GM21360 (cell line): Measurements from ENCODE around the gene PROCR.
A peak's percentile ranks its signal among the peaks of the same experiment; 100 is the strongest.
"Not testable (repeated sequence)": the region's sequence is repeated elsewhere in the genome, so short reads cannot be mapped to it uniquely, and the experiment has no call there.

Experiments used
- ATAC-seq: cut with Tn5 transposase; IDR thresholded peaks from one replicate; pipeline ENCODE4 v1.9.1; 2021; ENCODE audit warnings: mild to moderate bottlenecking, moderate library complexity; ENCODE audit not compliant: unreplicated experiment

PROCR gene

DNA sequence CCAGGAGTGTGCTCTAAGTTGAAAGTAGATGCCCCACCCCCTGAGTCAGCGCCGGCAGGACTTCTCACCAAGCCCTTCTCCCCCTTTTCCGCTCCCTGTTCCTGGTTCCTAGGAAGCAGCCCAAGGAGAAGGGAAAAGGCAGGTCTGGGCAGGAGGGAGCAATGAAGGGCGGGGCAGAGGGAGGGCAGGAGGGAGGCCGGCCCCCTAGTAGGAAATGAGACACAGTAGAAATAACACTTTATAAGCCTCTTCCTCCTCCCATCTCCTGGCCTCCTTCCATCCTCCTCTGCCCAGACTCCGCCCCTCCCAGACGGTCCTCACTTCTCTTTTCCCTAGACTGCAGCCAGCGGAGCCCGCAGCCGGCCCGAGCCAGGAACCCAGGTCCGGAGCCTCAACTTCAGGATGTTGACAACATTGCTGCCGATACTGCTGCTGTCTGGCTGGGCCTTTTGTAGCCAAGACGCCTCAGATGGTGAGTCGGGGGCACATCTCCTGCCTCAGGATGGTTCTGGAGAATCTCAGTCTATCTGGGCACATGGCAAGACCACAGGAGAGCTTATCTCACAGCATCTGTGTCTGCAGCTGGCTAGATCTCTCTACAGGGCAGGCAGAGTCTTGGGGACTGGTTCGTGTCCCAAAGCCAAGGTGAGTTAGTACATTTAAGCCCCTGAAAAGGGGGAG, at the start of gene PROCR:
Gene PROCR, plus strand, starts transcription at position 320 of the 681 bp plus-strand sequence. Its CDS starts 83 bp downstream, at position 403.
- ATAC-seq: no peak

DNA sequence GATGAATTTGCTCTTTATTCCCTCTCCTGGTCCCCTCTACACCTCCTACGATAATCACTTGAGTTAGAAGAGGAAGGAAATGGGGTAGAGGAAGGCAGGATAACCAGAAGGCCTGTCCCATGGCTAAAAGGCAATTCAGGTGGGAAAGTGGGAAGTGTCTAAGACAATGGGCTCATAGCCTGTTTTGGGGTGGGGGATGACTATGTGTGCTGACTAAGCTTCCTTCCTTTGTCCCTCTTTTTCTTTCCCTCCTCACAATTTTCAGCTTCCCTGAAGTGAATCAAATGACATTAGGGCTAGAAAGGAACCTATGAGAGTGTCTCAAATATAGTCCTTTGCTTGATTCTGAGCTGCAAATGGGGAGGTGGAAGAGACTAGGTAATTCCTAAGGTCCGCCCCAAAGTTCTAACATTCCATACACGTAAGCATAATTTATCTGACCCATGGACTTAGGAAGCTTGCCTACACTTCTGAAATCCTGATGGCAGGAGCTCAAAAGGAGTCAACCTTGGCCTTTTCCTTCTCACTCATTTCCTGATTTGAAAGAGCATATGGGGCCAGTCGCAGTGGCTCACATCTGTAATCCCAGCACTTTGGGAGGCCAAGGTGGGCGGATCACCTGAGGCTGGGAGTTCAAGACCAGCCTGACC, 49.0 kb upstream of the PROCR start:
- no peak for ATAC-seq

DNA sequence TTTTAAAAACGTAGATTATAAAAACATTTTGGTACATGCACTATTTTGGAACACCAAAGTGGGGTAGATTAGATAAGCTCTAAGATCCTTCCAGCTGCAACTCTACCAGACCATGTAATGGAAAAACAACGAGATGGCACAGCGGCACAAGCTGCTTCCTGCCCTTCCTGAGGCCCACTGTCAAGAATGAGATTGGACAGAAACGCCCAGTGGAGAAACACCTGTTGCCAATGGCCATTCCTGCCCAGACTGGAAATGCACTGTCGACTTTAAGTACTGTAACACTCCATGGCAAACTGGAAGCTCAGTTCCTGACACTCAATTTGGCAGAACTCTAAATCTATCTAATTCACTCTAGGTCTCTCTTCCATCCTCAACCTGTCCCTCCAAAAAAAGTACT, 46.1 kb upstream of the PROCR start:
- no peak for ATAC-seq

DNA sequence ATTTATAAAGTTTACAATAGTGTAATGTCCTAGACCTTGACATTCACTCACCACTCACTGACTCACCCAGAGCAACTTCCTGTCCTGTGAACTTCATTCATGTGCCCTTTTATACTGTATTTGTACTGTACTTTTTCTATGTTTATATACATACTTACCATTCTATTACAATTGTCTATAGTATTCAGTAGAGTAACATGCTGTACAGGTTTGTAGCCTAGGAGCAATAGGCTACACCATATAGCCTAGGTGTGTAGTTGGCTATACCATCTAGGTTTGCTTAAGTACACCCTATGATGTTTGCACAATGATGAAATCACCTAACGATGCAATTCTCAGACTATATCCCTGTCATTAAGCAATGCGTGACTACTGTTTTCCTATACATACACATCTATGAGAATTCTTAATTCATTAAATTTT, 42.2 kb upstream of the PROCR start:
- no peak for ATAC-seq

DNA sequence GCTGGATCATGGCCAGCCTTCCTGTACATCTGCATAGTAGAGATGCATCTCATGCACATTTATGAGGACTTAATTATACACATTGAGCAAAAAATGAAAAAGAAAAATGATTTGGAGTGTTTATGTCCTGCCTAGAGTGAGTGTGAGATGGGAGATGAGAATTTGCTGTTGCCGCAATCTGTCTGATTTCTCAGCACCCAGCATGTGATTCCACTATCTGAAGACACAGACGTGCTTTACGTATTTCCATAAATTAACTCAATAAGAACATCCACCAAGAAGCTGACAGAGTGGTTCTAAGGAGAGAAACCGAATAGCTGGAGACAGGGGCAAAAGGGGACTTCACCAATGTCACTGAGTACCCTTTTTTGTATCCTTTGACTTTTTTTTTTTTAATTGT, 39.9 kb upstream of the PROCR start:
- no peak for ATAC-seq

DNA sequence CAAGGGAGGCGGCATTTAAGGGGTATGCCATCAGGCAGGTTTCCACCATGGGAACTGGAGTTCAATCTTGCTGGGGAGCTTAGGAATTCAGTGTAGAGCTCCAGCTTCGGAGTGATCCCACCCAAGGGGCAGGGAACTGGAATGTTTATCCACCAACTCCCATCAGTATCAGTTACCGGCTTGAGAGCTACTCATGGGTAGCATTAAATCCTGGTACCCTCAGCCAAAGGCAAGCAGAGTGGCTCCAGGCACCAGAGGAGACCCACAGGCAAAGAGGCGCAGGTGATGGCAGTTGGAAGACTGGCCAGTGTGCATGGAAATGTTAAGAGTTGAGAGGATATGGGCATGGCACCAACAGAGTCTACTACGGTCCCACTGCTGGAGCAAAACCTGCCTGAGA, 38.8 kb upstream of the PROCR start:
- ATAC-seq: no peak

DNA sequence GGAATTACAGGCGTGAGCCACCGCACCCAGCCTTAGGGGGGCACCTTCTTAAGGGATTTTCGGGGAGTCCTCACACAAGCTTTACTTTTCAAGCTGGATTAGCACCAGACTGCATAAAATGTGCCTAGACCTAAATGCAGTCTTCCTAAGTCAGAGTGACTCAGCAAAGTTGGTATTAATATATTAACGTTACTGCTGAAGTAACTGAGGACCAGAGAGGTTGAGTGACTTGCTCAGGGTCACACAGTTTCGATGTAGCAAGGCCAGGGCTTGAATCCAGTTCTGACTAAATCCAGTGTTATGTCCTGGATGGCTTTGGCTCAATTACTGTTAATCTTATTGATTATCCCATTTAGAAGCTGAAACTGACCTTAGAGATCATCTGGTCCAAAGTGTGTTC, 38.1 kb upstream of the PROCR start:
- no peak for ATAC-seq

DNA sequence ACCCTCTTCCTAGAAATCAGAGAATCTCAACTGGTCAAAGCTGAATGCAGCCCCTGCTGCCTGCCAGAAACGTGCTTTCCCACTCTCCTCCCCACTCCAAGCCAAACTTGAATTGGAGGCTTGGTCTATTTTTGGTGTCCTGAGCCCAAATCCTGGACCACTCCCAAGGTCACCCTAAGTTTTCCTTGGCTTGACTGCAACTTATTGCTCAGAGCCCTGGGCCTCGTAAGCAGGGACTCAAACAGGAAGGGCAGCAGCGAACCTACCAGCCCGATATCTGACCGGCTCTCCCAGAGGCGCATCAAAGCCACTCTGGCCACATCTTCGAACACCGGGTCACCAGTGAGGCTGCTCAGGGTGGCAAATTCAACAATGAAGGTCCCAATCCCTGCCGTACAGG, 37.4 kb upstream of the PROCR start:
- no peak for ATAC-seq

DNA sequence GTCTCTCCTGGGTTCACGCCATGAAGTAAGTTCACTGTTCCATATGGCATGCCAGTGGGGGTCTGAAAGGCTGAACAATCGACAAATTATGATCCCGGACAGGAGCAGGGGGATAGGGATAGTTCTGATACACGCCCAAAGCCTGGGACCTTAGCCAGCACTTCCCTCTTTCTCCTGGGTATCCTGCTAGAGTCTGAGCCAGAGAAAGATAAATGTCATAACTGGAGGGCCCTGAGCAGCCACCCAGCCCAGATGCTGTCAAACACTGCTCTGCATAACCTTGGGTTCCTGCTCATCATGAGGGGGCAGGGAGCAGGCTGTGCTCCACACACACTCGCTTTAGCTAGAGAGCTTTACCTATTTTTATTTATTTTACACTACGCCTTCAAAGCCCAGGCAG, 37.0 kb upstream of the PROCR start:
- no peak for ATAC-seq

DNA sequence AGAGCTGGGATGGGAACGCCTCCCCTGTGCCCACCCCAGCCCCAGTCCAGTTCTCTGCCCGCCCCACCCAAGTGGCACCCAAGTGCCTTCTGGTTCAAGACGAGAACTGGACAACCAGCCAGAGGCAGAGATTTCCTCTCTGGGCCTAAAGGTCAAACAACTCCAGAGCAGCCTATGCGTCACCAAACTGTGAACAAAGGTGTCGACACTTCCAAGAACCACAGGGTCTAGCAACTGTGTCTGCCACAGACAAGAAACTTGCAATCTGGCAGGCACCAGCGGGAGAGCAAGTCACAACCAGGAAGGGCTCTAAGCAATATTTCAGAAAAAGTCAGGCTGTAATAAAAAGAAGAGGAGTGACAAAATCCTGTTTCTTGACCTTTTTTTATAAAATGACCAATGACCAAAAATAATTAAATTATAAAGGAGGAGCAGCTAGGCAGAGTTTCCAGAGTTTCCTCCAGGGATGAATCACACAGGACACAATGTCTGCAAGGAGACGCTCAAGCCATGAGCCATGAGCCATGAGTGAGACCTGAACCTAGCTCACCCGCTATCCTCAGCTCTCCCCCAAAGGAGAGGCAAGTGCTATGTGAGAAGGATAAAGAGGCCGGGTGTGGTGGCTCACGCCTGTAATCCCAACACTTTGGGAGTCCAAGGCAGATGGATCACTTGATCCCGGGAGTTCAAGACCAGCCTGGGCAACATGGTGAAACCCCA, 35.8 kb upstream of the PROCR start:
- ATAC-seq: no peak

DNA sequence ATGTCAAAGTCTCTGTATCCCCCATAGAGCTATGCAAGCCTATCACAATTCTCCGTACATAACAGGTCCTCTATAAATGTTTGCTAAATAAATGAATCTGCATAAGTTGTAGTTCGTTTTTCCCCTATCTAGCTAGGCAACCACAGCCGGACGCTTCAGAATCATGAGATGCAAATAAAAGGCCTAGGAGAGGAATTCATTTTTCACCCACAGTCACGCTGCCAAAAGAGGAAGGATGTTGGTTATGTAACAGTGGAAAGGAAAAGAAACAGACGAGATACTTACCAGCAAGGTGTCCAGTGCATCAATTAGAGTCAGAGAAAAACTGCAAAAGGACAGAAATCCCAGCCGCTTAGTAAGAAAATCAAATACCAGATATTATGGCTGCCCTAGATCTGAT, 27.2 kb upstream of the PROCR start:
- no peak for ATAC-seq

DNA sequence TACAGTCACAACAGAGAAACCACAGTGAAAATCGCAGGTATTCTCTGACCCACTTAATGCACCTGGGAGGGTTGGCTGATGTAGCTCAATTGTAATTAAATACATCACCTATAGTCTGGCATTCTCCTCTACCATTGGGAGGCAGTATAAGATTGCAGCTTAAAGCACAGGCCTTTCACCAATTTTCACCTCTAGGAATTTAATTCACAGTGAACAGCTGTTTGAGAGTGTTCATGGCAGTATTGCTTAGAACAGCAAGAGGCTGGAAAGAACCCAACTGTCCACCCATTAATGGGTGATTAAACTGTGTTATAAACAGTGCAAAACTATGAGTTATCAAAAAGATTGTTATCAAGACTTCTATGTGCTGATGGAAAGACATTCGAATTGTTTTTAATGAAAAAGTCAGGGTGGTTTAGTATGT, 26.7 kb upstream of the PROCR start:
- ATAC-seq: no peak

DNA sequence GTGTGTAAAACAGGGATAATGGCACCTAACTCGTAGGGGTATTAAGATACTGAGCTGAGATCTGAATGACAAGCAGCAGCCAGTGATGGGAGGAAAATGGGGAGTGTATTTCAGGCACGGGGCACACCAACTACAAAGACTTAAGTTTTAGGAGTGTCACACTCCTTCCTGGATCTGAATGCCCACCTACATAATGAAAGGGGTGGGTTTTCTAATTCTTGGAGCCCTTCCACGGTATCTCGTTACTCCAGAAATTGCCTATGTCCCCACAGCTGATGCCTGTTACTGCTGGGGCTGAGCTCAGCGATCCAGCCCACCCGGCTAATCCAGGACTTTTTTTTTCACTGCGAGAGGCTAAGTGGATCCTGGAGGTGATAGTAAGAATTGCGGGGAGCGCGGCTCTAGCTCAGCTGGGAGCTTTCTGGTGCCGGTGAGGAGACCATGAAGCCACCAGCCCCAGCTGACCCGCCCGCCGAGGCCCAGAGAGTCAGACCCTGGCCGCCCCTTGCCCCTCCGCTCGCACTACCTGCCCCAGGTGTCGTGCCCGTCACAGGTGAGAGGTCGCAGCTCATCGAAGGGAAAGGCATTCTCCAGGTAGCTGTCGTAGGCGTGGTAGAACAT, 25.5 kb upstream of the PROCR start:
- ATAC-seq: peak; percentile 16

DNA sequence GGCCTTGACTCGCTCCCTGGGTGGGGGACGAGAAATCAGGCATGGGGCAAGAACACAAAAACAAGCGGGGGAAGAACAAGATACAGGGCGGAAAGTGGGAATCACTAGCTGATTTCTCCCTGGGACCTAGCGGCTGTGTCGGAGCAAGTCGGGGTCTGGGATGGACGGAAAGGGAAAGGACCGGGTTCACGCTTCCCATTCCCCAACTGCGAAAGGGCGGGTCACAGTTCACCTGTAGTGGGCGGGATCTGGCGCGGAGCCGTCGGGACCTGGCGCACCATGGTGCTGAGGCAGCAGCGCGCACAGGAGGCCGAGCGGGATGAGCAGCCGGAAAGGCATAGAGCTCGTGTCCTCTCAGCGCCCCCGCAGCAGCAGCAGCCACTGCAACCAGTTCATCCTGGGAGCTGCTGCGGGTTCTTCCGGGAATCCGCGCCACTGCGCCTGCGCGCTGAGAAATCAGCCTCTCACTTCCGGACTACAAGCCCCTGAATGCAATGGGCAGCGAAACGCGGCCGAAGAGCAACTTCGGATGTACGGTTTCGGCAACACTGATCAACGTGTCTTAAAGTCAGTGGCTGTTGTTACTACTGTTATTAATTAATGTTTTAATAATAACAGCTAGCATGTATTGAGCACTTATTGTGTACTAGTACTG, 24.8 kb upstream of the PROCR start, which contains the start of gene EDEM2:
Gene EDEM2, minus strand, starts transcription at position 417 of the 655 bp plus-strand sequence. Its CDS starts 78 bp downstream, at position 339.
- ATAC-seq: peak; percentile 70

DNA sequence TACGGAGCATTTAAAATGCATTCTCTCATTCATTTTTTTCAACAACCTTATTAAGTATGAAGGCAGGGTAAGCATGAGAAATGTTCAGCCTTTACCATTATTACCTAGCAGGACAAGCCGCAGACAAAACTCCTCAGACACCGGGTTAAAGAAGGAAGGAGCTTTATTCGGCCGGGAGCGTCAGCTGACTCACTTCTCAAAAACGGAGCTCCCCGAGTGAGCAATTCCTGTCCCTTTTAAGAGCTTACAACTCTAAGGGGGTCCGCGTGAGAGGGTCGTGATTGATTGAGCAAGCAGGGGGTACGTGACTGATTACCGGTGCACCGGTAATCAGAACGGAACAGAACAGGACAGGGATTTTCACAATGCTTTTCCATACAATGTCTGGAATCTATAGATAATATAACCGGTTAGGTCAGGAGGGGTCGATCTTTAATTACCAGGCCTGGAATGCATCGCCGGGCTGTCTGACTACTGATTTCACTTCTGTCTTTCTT, 24.2 kb upstream of the PROCR start:
- ATAC-seq: peak; percentile 4

DNA sequence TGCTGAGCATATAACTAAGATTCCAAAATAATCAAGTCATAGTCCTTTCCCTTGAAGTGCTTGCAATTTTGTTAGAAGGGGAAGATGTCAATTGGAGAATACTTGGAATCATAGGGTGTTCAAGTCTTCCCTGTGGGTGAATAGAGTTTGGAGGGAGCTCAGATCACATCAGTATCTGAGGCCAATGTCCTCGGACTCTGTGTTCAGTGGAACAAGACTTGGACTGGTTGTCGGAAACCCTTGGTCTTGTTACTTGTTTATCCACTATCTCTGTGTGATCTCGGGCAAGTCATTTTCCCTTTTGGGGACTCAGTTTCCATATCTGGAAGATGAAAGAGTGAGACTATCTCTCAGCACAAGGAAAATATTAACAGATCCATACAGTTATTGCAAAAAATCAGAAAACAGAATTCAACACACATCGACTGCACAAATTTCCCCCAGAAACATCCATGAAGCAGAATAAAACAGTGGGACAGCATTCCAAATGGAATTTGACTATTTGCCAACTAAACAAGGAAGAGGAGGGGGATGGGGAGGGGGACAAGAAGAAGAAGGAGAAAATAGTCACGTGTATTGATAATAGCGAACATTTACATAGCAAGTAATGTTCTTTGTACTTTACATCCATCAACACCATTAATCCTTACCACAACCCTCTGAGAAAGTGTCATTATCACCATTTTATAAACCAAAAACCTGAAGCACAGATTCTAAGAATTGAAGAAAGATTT, 20.9 kb upstream of the PROCR start:
- ATAC-seq: no peak

DNA sequence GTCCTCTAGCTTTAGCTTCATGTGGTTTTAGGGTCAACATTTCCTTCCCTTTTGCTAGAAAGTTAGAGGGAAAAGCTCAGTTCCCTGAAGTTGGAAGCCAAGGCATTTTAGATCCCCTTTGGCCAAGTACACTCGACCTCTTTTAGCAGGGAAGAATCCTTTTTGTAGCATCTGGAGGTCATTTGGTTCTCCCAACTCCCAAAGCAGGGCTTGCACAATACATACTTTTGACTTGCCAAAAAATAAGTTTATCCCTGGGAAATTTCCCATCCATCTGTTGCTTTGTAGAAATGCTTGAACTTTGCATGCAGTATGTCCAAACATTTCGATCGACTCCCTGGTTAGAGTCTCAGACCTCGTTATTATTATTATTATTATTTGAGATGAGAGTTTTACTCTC, 20.1 kb upstream of the PROCR start:
- ATAC-seq: no peak

DNA sequence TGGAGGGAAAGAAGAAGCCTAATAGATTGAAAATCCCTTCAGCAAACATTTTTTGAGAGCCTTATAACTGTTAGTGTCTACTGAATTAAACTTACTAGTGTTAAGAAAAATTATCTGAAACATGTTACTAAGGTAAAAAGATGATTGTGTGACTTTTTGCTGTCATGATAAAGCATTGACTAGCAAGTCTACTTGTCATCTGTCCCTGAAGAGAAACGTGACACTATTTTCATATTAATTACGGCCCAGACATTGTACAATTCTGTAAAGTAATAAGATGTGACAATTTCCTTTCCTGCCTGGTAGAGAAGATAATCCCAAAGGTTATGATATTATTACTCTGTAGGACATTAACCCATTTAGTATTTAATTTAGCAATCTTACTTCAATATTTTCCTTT, 15.9 kb upstream of the PROCR start:
- no peak for ATAC-seq

DNA sequence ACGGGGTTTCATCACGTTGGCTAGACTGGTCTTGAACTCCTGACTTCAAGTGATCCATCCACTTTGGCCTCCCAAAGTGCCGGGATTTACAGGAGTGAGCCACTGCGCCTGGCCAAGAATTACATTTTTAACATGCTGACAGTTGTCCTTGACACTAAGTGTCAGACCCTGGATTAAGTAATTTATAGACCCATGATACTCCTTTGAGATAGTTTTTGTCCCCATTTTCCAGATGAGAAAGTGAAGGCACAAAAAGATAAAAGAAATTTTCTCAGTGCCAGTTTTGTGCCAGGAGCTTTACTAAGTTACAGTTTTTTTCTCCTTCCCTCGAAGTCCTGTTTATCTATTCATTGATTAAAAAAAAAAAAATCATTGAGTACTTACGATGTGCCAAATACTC, 14.9 kb upstream of the PROCR start:
- no peak for ATAC-seq

DNA sequence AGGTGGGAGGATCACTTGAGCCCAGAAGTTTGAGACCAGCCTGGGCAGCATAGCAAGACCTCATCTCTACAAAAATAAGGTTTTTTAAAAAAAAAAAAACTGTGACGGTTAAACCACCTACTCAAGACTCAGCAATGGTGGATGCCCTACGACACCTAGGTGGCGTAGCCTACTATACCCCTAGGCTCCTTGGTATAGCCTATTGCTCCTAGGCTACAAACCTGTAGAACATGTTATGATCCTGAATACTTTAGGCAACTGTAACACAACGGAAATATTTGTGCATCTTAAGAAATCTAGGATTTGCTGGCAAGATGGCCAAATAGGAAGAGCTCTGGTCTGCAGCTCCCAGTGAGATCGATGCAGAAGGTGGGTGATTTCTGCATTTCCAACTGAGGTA, 11.5 kb upstream of the PROCR start:
- not testable (repeated sequence) for ATAC-seq
